ENCODE data around the gene MIA3. TPM values are rescaled to one million over a fixed set of nuclear protein-coding genes. Genes with fewer than 3 reads are reported as not detected.
"Not testable (repeated sequence)": the region's sequence is repeated elsewhere in the genome, so short reads cannot be mapped to it uniquely, and the experiment has no call there.

Gene MIA3
- total RNA-seq, 2 donors from 2014 or later = 34.4 to 53.9 TPM

DNA sequence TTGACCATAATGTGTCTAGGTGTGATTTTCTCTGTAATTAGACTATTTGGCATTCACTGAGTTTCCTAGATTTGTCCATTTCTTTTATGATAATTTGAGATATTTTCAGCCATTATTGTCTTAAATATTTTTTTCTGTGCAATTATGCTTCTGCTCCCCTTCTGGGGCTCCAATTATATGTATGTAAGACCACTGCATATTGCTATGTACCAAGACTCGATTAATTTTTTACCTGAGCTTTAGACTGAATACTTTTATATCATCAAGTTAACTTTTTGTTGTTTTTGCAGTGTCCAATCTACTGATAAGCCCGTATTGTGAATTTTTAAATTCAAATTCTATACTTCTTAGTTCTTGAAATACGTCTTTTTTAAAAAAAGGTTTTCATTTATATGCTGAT lies 23.1 kb upstream of the MIA3 start:
- H3K9me3 ChIP-seq = no peaks in the 10 kb centered on the region
- no peaks in the 10 kb centered on the region for H3K36me3 ChIP-seq
- H3K27me3 ChIP-seq = no peaks in the 10 kb centered on the region
- peaks cover 0 to 8% of the 10 kb centered on the region in 2 donors for H3K4me1 ChIP-seq
- TF ChIP-seq CTCF (IDR thresholded peaks at IDR 0.05) = no peak
- H3K4me3 ChIP-seq = no peak overlapping the region
- no peak overlapping the region for H3K27ac ChIP-seq
- DNase-seq (ENCODE audit: low spot score) = no peak

GRCh38 chr1:222596696-222597095 lies 21.2 kb upstream of the MIA3 start:
- no peaks in the 10 kb centered on the region for H3K27me3 ChIP-seq
- H3K27ac ChIP-seq = no peak overlapping the region
- DNase-seq (ENCODE audit: low spot score) = no peak
- no peak overlapping the region for H3K4me3 ChIP-seq
- H3K36me3 ChIP-seq = no peaks in the 10 kb centered on the region
- no peak for TF ChIP-seq CTCF (IDR thresholded peaks at IDR 0.05)
- H3K9me3 ChIP-seq = no peaks in the 10 kb centered on the region
- H3K4me1 ChIP-seq = no peaks in the 10 kb centered on the region

DNA sequence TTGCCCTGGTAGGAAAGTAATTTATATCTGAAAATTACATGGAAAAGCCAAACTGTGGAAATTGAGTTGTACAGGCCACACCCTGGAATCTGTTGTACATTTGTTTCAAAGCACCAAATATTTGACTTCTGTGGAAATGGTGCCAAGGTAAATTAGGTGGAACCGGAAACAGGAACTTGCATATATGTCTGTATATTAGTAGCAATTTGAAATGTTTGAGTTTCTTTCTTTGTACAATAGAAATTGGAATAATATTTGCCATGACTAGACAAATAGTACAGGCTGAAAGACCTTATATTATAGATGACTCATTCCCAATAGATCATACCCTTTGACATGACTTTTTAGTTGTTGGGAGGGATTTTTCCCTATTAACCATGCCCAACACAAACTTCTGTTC lies 17.6 kb upstream of the MIA3 start:
- Histone ChIP-seq H3K9me3 (no peaks in the 10 kb centered on the region), H3K4me3 (no peak overlapping the region), H3K27ac (no peak overlapping the region), H3K36me3 (no peaks in the 10 kb centered on the region), H3K4me1 (no peaks in the 10 kb centered on the region), H3K27me3 (no peaks in the 10 kb centered on the region)
- TF ChIP-seq CTCF (IDR thresholded peaks at IDR 0.05) = no peak
- no peak for DNase-seq (ENCODE audit: low spot score)

DNA sequence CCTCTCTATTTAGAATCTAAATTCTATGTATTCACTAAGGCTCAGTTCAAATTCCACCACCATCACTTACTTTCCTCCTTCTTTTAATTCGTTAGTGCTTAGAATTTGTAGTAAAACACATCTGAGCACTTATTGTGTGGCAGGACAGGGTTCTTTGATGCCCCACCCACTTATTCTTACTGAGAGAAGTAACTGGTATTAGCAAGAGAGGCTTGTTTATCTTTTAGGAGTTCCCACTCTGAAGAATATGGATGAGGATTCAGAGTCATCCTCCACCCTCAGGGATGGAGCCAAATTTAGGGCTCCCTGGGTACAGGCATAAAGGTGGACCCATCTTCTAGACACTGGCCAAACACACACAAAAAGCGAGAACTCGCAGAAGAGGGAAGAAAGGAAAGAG lies 16.6 kb upstream of the MIA3 start:
- Histone ChIP-seq H3K4me3 (no peak overlapping the region), H3K27me3 (no peaks in the 10 kb centered on the region), H3K27ac (no peak overlapping the region), H3K4me1 (no peaks in the 10 kb centered on the region), H3K36me3 (no peaks in the 10 kb centered on the region), H3K9me3 (no peaks in the 10 kb centered on the region)
- DNase-seq (ENCODE audit: low spot score) = no peak
- no peak for TF ChIP-seq CTCF (IDR thresholded peaks at IDR 0.05)

GRCh38 chr1:222606757-222607156 lies 11.1 kb upstream of the MIA3 start:
- DNase-seq (ENCODE audit: low spot score) = no peak
- no peaks in the 10 kb centered on the region for H3K27me3 ChIP-seq
- no peaks in the 10 kb centered on the region for H3K36me3 ChIP-seq
- no peaks in the 10 kb centered on the region for H3K4me1 ChIP-seq
- H3K9me3 ChIP-seq = no peaks in the 10 kb centered on the region
- no peak overlapping the region for H3K27ac ChIP-seq
- no peak overlapping the region for H3K4me3 ChIP-seq
- TF ChIP-seq CTCF (IDR thresholded peaks at IDR 0.05) = no peak

GRCh38 chr1:222609111-222609510 lies 8.8 kb upstream of the MIA3 start:
- not testable (repeated sequence) for H3K27ac ChIP-seq; H3K4me3 ChIP-seq; H3K27me3 ChIP-seq; H3K4me1 ChIP-seq; H3K36me3 ChIP-seq; H3K9me3 ChIP-seq; DNase-seq (ENCODE audit: low spot score)
